Amniotic stem cell (primary cell): ENCODE measurements around the gene CDK14.
"Not testable (repeated sequence)": the region's sequence is repeated elsewhere in the genome, so short reads cannot be mapped to it uniquely, and the experiment has no call there.

Experiments used
- DNase-seq: peaks from one replicate; lab custom pipeline; 2025; lab: John Stamatoyannopoulos, UW

The CDK14 gene

DNA sequence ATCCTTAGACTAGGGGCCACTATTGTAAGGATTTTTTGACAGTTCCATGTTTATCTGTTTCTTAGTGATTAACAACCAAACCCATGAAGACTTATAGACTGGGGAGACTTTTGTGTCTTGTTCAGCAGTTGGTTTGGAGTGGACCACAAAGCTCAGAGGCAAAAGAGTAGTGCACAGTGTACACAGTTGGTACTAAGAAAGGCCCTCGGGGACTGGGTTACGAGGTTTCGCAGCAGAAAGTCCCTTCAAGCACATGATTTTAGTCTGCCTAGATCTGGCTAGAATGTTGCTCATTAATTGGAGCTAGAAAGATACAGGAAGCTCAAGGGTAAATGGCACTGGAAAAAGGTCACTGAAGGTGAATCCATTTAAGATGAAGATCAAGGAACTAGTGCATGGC is 35.4 kb downstream of the CDK14 start:
- no peak for DNase-seq

GRCh38 chr7:90639683-90640082 is 43.6 kb downstream of the CDK14 start:
- DNase-seq = not testable (repeated sequence)

DNA sequence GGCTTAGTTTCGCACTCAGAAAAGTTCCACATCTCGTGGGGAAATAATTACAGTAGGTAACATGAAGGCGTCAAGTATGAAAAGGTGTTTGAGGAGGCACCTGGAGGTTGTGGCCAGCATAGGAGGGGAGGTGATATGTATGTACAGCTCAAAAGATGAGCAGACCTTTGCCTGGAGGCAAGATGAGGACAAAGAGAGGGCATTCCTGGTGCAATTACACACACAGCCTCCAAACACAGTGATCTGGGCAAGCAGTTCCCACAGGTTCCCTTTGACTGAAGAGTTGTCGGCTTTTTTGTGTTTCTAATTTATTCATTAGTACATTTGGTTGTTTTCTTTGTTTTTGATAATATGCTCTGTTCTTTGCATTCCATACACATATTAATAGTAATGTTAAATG is 46.9 kb downstream of the CDK14 start:
- no peak for DNase-seq

- DNase-seq = no peak
These were observed 49.7 kb downstream of the CDK14 start for GRCh38 chr7:90645784-90646183.

DNA sequence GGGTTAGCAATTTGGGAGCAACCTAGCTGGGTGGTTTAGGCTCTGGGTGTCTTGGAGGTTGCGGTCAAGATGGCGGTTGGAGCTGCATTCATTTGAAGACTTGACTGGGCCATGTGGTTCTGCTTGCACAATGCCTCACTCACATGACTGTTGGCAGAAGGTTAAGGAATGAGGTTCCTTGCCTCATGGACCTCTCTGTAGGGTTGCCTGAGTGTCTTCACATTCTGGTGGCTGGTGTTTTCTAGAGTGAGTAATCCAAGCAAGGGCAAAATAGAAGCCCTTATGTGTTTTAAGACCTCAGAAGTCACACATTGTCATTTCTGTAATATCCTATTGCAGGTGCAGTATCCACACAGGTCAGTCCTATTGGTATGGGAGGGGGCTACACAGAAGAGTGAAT is 52.0 kb downstream of the CDK14 start:
- no peak for DNase-seq

DNA sequence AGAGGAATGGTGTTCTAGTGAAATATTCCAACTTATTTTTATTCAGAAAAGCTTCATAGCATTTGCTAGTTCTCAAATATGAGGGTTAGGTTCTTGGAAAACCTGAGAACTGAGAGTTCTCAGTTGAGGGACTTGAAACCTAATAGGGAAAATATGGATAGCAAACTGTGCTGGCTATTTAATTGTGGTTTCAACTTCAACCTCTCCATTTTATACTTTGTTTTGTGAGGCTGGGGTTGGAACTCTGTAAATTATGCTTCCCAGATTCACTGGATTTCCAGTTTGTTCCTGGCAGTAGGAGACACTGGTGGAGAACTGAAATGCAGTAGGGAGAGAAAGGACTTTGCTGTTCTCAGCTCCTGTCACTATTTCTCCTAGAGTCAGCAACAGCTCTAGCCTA is 52.7 kb downstream of the CDK14 start:
- DNase-seq = no peak

GRCh38 chr7:90654718-90655427 is 58.8 kb downstream of the CDK14 start:
- DNase-seq = no peak

DNA sequence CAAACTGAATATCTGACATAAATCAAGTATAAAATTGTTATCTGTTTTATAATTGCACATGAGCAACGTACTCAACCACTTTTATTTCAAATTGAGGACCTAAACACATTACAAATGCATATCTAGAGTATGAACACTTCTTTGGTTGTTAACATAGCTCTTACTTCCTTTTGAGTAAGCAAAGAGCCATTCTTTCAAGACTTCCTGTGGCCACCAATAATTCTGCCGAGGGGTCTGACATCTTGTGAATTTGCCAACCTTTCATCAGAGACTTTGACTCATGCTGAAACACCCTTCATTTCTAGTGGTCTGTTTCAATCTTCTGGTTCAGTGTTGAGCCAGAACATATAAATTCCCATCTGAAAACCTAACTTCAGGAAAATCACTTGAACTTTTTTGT is 59.4 kb downstream of the CDK14 start:
- DNase-seq = peak; percentile 22

- DNase-seq = no peak
These were observed 61.4 kb downstream of the CDK14 start for GRCh38 chr7:90657481-90657880.

DNA sequence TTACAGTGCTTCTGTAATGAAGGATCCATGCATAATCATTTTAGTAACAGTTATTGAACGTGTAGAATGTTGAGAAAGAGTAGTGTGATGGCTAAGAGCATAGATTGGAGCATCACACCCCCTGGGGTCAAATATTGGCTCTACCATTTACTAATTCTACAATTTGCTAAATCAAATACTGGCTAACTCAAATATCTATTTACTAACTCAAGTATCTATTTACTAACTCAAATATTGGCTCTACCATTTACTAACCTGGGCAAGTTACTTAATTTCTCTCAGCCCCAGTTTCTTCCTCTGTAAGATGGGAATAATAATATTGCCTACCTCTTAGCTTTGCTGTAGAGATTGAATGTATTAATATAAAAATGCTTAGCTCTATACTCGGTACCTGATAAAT is 64.0 kb downstream of the CDK14 start:
- DNase-seq = no peak

- DNase-seq = no peak
These were observed 64.7 kb downstream of the CDK14 start for GRCh38 chr7:90660819-90661218.

GRCh38 chr7:90661290-90662151 is 65.4 kb downstream of the CDK14 start:
- no peak for DNase-seq

- no peak for DNase-seq
These were observed 67.1 kb downstream of the CDK14 start for GRCh38 chr7:90663176-90663575.

DNA sequence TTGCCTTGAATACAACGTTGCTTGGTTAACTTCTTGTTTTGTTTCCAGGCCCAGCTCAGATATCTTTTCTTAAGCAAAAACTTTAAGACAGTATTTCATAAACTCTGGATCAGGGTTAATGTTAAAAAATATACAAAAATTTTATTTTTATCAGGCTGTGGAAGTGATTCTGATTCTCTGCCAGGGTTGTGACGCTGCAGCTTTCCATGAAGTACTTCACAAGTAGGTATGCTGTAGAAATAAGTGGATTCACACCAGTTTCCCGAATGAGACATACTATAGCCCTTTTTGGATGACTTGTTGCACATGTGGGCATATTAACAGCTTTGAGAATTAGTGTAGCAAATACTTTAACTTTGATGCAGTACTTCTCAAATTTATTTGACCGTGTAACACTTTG is 70.1 kb downstream of the CDK14 start:
- no peak for DNase-seq

- DNase-seq = no peak
These were observed 72.9 kb downstream of the CDK14 start for GRCh38 chr7:90668992-90669391.

GRCh38 chr7:90669492-90669891 is 73.4 kb downstream of the CDK14 start:
- no peak for DNase-seq

- no peak for DNase-seq
These were observed 75.5 kb downstream of the CDK14 start for GRCh38 chr7:90671571-90671970.

DNA sequence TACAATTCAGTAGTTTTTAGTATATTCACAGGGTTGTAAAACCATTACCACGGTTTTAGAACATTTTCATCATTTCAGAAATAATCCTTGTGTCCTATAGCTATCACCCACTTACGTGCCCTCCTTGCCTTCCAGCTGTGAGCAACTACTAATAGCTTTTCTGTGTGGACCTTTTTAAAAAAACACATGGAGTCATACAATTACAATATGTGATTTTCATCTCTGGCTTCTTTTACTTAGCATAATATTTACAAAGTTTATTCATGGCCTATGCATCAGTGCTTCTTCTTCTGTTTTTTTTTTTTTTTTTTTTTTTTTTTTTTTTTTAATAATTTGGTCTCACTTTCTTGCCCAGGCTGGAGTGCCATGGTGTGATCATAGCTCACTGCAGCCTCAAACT is 76.1 kb downstream of the CDK14 start:
- no peak for DNase-seq

GRCh38 chr7:90674625-90675024 is 78.5 kb downstream of the CDK14 start:
- no peak for DNase-seq

DNA sequence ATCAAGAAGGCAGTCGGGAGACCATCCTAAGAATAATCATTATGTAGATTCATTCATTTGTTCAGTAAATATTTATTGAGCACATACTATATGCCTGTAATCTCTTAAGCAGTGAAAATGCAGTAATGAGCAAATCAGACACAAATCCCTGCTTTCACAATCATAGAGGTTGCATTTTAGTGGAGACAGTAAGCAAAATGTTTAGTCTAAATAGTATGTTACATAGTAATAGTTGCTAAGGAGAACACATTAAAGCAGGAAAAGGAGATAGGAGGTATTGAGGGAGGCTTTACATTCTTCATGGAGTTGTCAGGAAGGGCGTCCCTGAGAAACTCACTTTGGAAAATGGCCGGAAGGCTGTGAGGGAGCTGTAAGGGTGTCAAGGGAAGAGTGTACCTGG is 79.9 kb downstream of the CDK14 start:
- DNase-seq = no peak

DNA sequence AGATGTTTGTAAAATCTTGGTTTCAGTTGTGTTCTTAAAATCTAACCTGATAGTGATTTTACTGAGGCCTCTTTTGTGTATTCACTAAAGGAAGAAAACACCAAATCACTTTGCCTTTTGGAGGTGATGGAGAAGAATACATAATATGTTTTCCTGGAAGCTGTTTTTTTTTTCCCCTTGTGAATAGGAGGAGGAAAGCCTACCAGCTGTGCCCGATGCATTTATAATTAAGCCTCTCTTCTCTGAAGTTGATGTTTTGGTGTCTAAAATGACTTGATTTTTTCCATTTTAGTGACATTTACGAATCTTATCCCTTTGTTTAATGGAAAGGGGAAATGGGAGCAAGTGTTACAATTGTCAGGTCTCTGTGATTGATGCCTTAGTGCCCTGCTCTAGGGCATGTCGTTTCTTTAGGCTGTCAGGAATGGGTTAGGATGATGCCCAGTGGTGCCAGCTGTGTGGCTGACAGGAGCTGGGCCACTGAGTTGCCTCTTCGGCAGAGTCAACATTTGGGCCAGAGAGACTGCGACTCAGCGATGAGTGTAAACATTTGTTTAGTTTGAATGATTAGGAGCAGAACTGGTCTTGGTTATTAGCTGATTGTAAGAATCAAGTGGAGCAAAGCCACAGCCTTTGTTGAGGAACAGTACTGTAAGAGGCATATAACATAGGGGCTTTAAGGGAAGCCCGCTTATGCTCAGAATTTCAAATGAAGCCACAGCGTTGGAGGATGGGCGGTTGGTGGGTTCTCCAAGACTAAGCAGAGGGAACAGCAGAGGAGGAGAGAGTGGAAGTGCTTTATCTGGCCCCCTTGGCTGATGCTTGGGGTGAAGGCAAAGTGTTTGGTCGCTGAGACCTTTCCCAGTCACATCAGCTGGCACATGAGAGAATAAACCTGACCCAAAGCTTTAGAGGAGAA is 81.6 kb downstream of the CDK14 start:
- no peak for DNase-seq

DNA sequence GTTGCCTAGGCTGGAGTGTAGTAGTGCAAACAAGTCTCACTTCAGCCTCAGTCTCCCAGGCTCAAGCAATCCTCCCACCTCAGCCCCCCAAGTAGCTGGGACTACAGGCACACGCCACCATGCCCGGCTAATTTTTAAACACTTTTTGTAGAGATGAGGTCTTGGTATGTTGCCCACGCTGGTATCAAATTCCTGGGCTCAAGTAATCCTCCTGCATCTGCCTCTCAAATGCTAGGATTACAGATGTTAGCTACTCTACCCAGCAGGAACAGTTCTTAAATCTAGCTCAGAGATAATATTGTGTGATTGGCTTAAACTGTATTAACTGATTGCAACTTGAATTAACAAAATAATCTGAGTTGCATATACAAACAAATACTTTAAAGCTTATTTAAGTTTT is 82.9 kb downstream of the CDK14 start:
- no peak for DNase-seq
